ENCODE measurements around the gene IVD.

DNA sequence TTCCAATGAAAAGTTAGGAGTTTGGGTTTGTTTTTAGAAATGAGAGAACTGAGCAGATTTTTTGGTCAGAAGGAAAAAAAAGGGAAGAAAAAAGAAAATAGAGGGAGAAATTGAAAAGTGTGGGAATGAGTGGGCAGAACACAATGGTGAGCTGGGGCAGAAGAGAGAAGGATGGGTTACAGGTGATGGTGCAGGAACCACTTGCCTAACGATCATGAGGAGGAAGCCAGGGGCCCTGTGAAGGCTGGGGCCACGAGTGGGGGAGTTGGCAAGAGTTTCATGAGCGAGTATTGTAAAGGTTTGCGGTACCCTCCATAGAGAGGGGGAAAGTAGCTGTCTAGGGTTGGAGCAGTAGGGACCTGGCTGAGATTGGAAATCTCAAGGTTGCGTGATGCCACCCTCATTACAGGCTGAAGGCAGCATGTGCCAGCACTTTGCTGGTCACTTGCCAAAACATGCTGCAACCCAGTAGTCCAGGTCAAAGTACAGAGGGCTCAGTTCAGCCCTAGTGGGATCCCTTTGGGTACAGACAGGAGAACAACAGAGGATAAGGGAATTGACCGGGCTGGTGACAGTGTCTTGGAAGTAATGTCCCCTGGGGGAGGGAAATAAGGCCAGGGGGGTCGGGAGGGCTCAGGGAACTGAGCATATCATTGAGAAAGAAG, 6.6 kb downstream of the IVD start:
- TF ChIP-seq, protein P1, sequence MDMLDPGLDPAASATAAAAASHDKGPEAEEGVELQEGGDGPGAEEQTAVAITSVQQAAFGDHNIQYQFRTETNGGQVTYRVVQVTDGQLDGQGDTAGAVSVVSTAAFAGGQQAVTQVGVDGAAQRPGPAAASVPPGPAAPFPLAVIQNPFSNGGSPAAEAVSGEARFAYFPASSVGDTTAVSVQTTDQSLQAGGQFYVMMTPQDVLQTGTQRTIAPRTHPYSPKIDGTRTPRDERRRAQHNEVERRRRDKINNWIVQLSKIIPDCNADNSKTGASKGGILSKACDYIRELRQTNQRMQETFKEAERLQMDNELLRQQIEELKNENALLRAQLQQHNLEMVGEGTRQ (IDR thresholded peaks at IDR 0.05; ENCODE audit: low read depth, low read length), result no peak
- no peak for TF ChIP-seq RAD21 (IDR thresholded peaks at IDR 0.05; ENCODE audit: low read length)
- TF ChIP-seq POLR2A (IDR thresholded peaks at IDR 0.05; ENCODE audit: low read depth, low read length), result no peak
- TF ChIP-seq, protein P2, sequence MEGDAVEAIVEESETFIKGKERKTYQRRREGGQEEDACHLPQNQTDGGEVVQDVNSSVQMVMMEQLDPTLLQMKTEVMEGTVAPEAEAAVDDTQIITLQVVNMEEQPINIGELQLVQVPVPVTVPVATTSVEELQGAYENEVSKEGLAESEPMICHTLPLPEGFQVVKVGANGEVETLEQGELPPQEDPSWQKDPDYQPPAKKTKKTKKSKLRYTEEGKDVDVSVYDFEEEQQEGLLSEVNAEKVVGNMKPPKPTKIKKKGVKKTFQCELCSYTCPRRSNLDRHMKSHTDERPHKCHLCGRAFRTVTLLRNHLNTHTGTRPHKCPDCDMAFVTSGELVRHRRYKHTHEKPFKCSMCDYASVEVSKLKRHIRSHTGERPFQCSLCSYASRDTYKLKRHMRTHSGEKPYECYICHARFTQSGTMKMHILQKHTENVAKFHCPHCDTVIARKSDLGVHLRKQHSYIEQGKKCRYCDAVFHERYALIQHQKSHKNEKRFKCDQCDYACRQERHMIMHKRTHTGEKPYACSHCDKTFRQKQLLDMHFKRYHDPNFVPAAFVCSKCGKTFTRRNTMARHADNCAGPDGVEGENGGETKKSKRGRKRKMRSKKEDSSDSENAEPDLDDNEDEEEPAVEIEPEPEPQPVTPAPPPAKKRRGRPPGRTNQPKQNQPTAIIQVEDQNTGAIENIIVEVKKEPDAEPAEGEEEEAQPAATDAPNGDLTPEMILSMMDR (conservative IDR thresholded peaks at IDR 0.05; ENCODE audit: low read depth, low read length), result no peak
- TF ChIP-seq SMC3 (IDR thresholded peaks at IDR 0.05; ENCODE audit: low read depth, low read length), result no peak
- no peak for TF ChIP-seq RCOR1 (IDR thresholded peaks at IDR 0.05; ENCODE audit: insufficient replicate concordance, low read length)
- no peak for TF ChIP-seq RFX5 (IDR thresholded peaks at IDR 0.05; ENCODE audit: low read depth, low read length)
- TF ChIP-seq FOS (IDR thresholded peaks at IDR 0.05; ENCODE audit: low read depth, low read length), result no peak
- no peak for TF ChIP-seq CEBPB (IDR thresholded peaks at IDR 0.05; ENCODE audit: low read depth, low read length)
- TF ChIP-seq MAZ (IDR thresholded peaks at IDR 0.05; ENCODE audit: borderline replicate concordance, low read depth, low read length), result no peak
- no peak for TF ChIP-seq BHLHE40 (IDR thresholded peaks at IDR 0.05; ENCODE audit: low read depth, low read length)
- no peak for TF ChIP-seq MXI1 (IDR thresholded peaks at IDR 0.05; ENCODE audit: borderline replicate concordance, low read depth, low read length)

Measured in IMR-90 (cell line).